PC-3 (cell line): ENCODE data around the gene SLC8A1. TPM values are rescaled to one million over a fixed set of nuclear protein-coding genes. Genes with fewer than 3 reads are reported as not detected.

ENCODE experiments used
- ATAC-seq: fragments of 200-7000 bp; cut with Tn5 transposase; 2 replicates; pipeline ENCODE4 v1.9.1; 2020; ENCODE audit warnings: mild to moderate bottlenecking, moderate library complexity
- BruUV-seq: library from RNA; stranded (reverse); fragments of 400-500 nt; replicated peaks from 2 replicates; lab custom pipeline; 2021; lab: Mats Ljungman, UMichigan
- CTCF ChIA-PET: fragments of 300-600 bp; sonication (Branson Sonifier 250); formaldehyde crosslinking; loops from one replicate; lab custom pipeline; 2022; ENCODE audit warnings: antibody characterized with exemption; lab: Charles Lee
- POLR2A ChIA-PET: fragments of 300-600 bp; sonication (Branson Sonifier 250); formaldehyde crosslinking; loops from one replicate; lab custom pipeline; 2022; ENCODE audit warnings: antibody characterized with exemption; ENCODE audit not compliant: unreplicated experiment; lab: Charles Lee
- DNase-seq: peaks from one replicate; pipeline ENCODE4 v3.0.0-alpha.2; 2015
- H2AFZ ChIP-seq: fragments of 300-600 bp; sonication (generic); 2 replicates; pipeline ENCODE4 v1.6.0; 2016; ENCODE audit warnings: antibody characterized with exemption, low read length
- H3F3A ChIP-seq: fragments of 300-600 bp; sonication (generic); one replicate; pipeline ENCODE4 v1.6.0; 2017; ENCODE audit warnings: antibody characterized with exemption, low read length, control low read depth, mild to moderate bottlenecking; ENCODE audit not compliant: unreplicated experiment
- H3K27ac ChIP-seq: fragments of 300-600 bp; sonication (generic); 2 replicates; pipeline ENCODE4 v1.5.1; 2016; ENCODE audit warnings: mild to moderate bottlenecking, low read length
- H3K27me3 ChIP-seq: fragments of 300-600 bp; sonication (generic); 2 replicates; pipeline ENCODE4 v1.6.1; 2016; ENCODE audit warnings: low read length, mixed read lengths
- H3K36me3 ChIP-seq: fragments of 300-600 bp; sonication (generic); 2 replicates; pipeline ENCODE4 v1.6.1; 2016; ENCODE audit warnings: low read depth, mixed run types, low read length, mixed read lengths
- H3K4me1 ChIP-seq: fragments of 300-600 bp; sonication (generic); 2 replicates; pipeline ENCODE4 v1.5.1; 2016; ENCODE audit warnings: low read length; ENCODE audit not compliant: insufficient read depth
- H3K4me2 ChIP-seq: fragments of 300-600 bp; sonication (generic); 2 replicates; pipeline ENCODE4 v1.6.0; 2016; ENCODE audit warnings: low read length
- H3K4me3 ChIP-seq: fragments of 300-600 bp; sonication (generic); 2 replicates; pipeline ENCODE4 v1.5.1; 2016; ENCODE audit warnings: mild to moderate bottlenecking, low read length, mixed read lengths
- H3K79me2 ChIP-seq: fragments of 300-600 bp; sonication (generic); 2 replicates; pipeline ENCODE4 v1.6.1; 2017; ENCODE audit warnings: low read length, mixed read lengths
- H3K9ac ChIP-seq: fragments of 300-600 bp; sonication (generic); 2 replicates; pipeline ENCODE4 v1.6.0; 2016; ENCODE audit warnings: mild to moderate bottlenecking, low read length
- H3K9me2 ChIP-seq: fragments of 300-600 bp; sonication (generic); replicated peaks from 2 replicates; pipeline ENCODE4 v1.6.1; 2016; ENCODE audit warnings: mixed run types, low read length, mixed read lengths
- H3K9me3 ChIP-seq: fragments of 300-600 bp; sonication (generic); 2 replicates; pipeline ENCODE4 v1.6.1; 2016; ENCODE audit warnings: low read length, mixed read lengths
- H4K20me1 ChIP-seq: fragments of 300-600 bp; sonication (generic); 2 replicates; pipeline ENCODE4 v1.6.1; 2016; ENCODE audit warnings: low read length, mixed read lengths
- EZH2 ChIP-seq: fragments of 300-600 bp; sonication (generic); IDR thresholded peaks from one replicate; pipeline ENCODE4 v1.6.1; 2017; ENCODE audit warnings: antibody characterized with exemption, mild to moderate bottlenecking, low read length; ENCODE audit not compliant: unreplicated experiment
- EZH2phosphoT487 ChIP-seq: fragments of 300-600 bp; sonication (generic); IDR thresholded peaks from 2 replicates; pipeline ENCODE4 v1.6.1; 2018; ENCODE audit warnings: mild to moderate bottlenecking, antibody characterized with exemption, low read length, borderline replicate concordance
- intact Hi-C: fragments of 100-400 bp; cut with micrococcal nuclease; formaldehyde crosslinking; loops from 2 replicates; pipeline ENCODE4 v1.9.0; 2023
- total RNA-seq: library from RNA; depleted of rRNA; stranded (reverse); fragments of >200 nt; gene quantifications from 2 replicates; pipeline ENCODE4 v1.2.3, GENCODE V29; 2014
- TF ChIP-seq, protein P1 (sequence below): fragments of 300-600 bp; sonication (generic); conservative IDR thresholded peaks from 2 replicates; pipeline ENCODE4 v1.5.1; 2017; ENCODE audit warnings: antibody characterized with exemption, low read depth, mild to moderate bottlenecking, low read length

Gene SLC8A1
- total RNA-seq, 1 experiment from 2014 or later = 1.3 TPM

DNA sequence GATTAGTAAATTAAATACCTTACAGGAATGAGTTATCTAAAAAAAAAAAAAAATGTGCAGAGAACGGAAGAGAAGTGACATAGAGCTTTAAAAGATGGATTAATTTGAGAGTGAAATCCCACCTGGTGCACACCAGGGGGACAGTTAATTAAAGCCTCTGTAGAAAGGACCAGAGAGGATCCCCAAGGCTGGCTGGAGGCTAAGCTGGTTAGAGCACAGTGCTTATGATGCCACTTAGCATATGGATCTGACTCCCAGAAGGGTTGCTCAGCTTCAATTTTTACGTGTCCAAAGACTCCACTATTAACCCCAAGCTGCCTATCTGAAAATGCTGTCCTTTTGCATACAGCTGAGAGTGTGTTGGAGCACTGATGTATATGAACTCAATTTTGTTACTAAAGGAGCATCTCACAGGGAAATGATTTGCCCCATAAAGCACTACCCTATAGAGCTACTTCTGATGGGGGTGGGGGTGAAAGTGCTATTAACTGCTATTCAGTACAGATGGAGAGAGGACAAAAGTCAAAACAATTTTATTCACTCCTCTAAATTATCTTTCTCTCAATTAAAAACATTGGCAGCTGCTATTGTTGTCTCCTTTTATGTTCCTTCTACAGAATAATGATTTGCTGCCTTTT lies 15.2 kb upstream of the SLC8A1 start:
- BruUV-seq = no TSS peak
- H3K4me2 ChIP-seq = no peak overlapping the region
- no peak overlapping the region for H2AFZ ChIP-seq
- no peak overlapping the region for H3K9ac ChIP-seq
- no peak overlapping the region for H3K27ac ChIP-seq
- intact Hi-C loops = no loop called here
- no peaks in the 10 kb centered on the region for H3K4me1 ChIP-seq
- H3K9me2 ChIP-seq = no peaks in the 10 kb centered on the region
- H3K27me3 ChIP-seq = no peaks in the 10 kb centered on the region
- no peaks in the 10 kb centered on the region for H3F3A ChIP-seq
- ChIA-PET CTCF (no interaction called here), POLR2A (interaction anchor here (0.7 kb wide), 1 partner anchor 16 kb away, joined by 5 read pairs; no protein-coding TSS in a partner anchor)
- TF ChIP-seq, protein P1, sequence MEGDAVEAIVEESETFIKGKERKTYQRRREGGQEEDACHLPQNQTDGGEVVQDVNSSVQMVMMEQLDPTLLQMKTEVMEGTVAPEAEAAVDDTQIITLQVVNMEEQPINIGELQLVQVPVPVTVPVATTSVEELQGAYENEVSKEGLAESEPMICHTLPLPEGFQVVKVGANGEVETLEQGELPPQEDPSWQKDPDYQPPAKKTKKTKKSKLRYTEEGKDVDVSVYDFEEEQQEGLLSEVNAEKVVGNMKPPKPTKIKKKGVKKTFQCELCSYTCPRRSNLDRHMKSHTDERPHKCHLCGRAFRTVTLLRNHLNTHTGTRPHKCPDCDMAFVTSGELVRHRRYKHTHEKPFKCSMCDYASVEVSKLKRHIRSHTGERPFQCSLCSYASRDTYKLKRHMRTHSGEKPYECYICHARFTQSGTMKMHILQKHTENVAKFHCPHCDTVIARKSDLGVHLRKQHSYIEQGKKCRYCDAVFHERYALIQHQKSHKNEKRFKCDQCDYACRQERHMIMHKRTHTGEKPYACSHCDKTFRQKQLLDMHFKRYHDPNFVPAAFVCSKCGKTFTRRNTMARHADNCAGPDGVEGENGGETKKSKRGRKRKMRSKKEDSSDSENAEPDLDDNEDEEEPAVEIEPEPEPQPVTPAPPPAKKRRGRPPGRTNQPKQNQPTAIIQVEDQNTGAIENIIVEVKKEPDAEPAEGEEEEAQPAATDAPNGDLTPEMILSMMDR = no peak
- TF ChIP-seq EZH2phosphoT487 = no peak
- TF ChIP-seq EZH2 = no peak
- H3K9me3 ChIP-seq = no peaks in the 10 kb centered on the region
- H3K36me3 ChIP-seq = no peaks in the 10 kb centered on the region
- H3K79me2 ChIP-seq = no peaks in the 10 kb centered on the region
- no peak overlapping the region for H3K4me3 ChIP-seq
- DNase-seq = no peak
- no peak for ATAC-seq
- no peaks in the 10 kb centered on the region for H4K20me1 ChIP-seq

DNA sequence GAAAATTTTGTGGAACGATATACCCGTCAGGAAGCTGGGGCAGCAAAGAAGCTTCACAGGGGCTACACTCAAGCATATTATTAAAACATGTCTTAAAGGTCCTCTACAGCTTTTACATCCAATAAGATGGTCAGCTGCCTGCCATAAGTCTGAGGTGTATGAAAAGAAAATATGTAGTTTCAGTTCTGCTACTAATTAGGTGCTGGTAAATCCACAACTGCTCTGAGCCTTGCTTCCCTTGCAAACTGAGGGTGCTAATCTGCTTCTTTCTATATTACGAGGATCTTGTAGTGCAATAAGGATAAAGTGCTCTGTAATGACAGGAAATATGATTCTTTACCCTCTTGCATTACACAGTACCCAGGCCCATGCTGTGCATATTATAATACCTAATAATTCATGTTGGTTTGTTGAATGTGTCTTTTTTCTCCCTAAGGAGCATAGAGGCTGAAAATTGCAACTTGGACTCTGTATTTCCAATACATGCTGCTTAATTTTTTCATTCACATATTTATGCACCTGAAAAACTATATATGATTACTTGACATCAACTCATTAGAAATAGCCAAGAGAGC lies 14.5 kb upstream of the SLC8A1 start:
- Histone ChIP-seq H3K27ac (no peak overlapping the region), H3K9me2 (no peaks in the 10 kb centered on the region), H3K4me3 (no peak overlapping the region), H3K36me3 (no peaks in the 10 kb centered on the region), H3F3A (no peaks in the 10 kb centered on the region), H3K4me1 (no peaks in the 10 kb centered on the region), H4K20me1 (no peaks in the 10 kb centered on the region), H3K27me3 (no peaks in the 10 kb centered on the region), H3K79me2 (no peaks in the 10 kb centered on the region), H3K9ac (no peak overlapping the region), H2AFZ (no peak overlapping the region), H3K9me3 (no peaks in the 10 kb centered on the region), H3K4me2 (no peak overlapping the region)
- TF ChIP-seq, protein P1 = no peak
- TF ChIP-seq EZH2 = no peak
- no peak for TF ChIP-seq EZH2phosphoT487
- BruUV-seq = no TSS peak
- CTCF ChIA-PET = no interaction called here
- intact Hi-C loops = no loop called here
- ATAC-seq (no peak), DNase-seq (no peak)
- POLR2A ChIA-PET = no interaction called here

DNA sequence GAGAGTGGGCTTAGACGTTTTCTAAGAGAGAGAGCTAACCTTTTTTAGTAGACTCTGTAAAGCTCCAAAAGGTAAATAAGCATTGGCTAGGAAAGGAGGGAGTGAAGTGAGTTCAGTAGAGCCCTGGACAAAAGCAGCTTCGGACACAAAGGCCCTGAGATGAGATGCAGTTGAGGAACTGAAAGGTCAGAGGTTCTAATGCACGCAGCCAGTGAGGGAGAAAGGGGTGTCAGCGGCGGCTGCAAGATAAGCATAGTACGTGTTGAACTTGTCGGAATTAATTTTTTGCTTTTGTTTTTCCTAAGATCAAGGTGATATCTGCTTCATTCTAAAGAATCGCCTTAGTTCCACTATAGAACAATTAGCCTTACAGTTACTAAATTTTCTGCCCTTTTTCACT lies 11.2 kb upstream of the SLC8A1 start:
- Histone ChIP-seq H3K9me3 (no peaks in the 10 kb centered on the region), H3K9ac (no peak overlapping the region), H3K4me2 (no peak overlapping the region), H3K36me3 (no peaks in the 10 kb centered on the region), H3K27me3 (no peaks in the 10 kb centered on the region), H3F3A (no peaks in the 10 kb centered on the region), H3K4me1 (no peaks in the 10 kb centered on the region), H4K20me1 (no peaks in the 10 kb centered on the region), H3K27ac (no peak overlapping the region), H2AFZ (no peak overlapping the region), H3K9me2 (no peaks in the 10 kb centered on the region), H3K4me3 (no peak overlapping the region), H3K79me2 (no peaks in the 10 kb centered on the region)
- no TSS peak for BruUV-seq
- TF ChIP-seq EZH2 (no peak), EZH2phosphoT487 (no peak)
- TF ChIP-seq, protein P1 = no peak
- CTCF ChIA-PET = no interaction called here
- ATAC-seq (no peak), DNase-seq (no peak)
- intact Hi-C loops = no loop called here
- POLR2A ChIA-PET = no interaction called here
